Measurements from ENCODE around the gene ANKRD35.

ANKRD35 gene

GRCh38 chr1:145859491-145860023 is 26.1 kb downstream of the ANKRD35 start:
- Histone ChIP-seq H3K4me1 (peaks cover 27% of the 10 kb centered on the region), H3K27ac (peak overlapping the region; percentile 80), H3K9ac (peak overlapping the region; percentile 80), H3K27me3 (no peaks in the 10 kb centered on the region), H4K20me1 (no peaks in the 10 kb centered on the region), H3K4me3 (peak overlapping the region; percentile 81), H3K36me3 (peaks cover 24% of the 10 kb centered on the region), H3K9me3 (no peaks in the 10 kb centered on the region), H3K4me2 (peak overlapping the region; percentile 80)
- TF ChIP-seq Cebpa-rat (IDR thresholded peaks at IDR 0.05), result no peak

DNA sequence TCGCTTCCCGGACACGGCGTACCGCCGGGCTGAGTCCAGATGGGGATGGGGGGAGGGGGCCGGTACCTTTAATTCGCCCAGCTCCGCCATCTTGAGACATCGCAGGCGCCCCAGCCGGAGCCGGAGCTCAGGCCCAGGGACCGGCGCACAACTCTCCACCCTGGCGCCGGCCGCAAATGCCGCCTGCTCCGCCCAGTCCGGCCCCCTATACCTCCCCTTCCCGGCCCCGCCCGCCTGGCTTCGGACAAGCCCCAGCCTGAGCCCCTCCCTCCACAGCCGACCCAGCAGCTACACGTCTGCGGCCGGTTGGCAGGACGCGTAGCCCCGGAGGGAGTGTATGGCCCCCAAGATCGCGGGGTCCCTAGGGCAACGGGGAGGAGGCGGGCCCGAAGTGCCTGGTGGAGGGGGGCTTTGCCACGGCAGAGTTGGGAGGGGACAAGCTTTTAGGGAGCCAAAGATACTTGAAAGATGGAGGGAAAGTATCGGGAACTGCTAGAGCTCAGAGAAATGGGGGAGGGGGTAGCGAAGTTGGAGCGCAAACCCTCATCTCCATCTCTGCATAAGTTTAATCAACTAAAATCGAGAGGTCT is 26.7 kb downstream of the ANKRD35 start, which contains the start of gene PIAS3:
PIAS3 (minus strand) TSS at position 181 of the 590 bp plus-strand sequence; CDS start at position 90, 91 bp downstream.
- Histone ChIP-seq H3K4me1 (peaks cover 27% of the 10 kb centered on the region), H3K4me3 (peak within 1 kb of the TSS; percentile 81), H3K9me3 (no peaks in the 10 kb centered on the region), H3K4me2 (peak within 1 kb of the TSS; percentile 80), H3K27me3 (no peaks in the 10 kb centered on the region), H3K9ac (peak within 1 kb of the TSS; percentile 80), H4K20me1 (no peaks in the 10 kb centered on the region), H3K36me3 (peaks cover 30% of the 10 kb centered on the region), H3K27ac (peak within 1 kb of the TSS; percentile 80)
- no peak for TF ChIP-seq Cebpa-rat (IDR thresholded peaks at IDR 0.05)

- H3K4me2 ChIP-seq, result peak overlapping the region; percentile 66
- no peaks in the 10 kb centered on the region for H4K20me1 ChIP-seq
- no peaks in the 10 kb centered on the region for H3K9me3 ChIP-seq
- H3K9ac ChIP-seq, result peak overlapping the region; percentile 80
- no peak for TF ChIP-seq Cebpa-rat (IDR thresholded peaks at IDR 0.05)
- H3K36me3 ChIP-seq, result peaks cover 36% of the 10 kb centered on the region
- H3K4me3 ChIP-seq, result peak overlapping the region; percentile 81
- H3K27ac ChIP-seq, result peak overlapping the region; percentile 80
- no peaks in the 10 kb centered on the region for H3K27me3 ChIP-seq
- peaks cover 27% of the 10 kb centered on the region for H3K4me1 ChIP-seq
These were observed 27.3 kb downstream of the ANKRD35 start for GRCh38 chr1:145858238-145858900.

- Histone ChIP-seq H3K27me3 (no peaks in the 10 kb centered on the region), H3K4me1 (peaks cover 27% of the 10 kb centered on the region), H3K27ac (no peak overlapping the region), H3K9me3 (no peaks in the 10 kb centered on the region), H3K36me3 (peaks cover 48% of the 10 kb centered on the region), H3K4me3 (no peak overlapping the region), H3K4me2 (peak overlapping the region; percentile 66), H4K20me1 (no peaks in the 10 kb centered on the region), H3K9ac (no peak overlapping the region)
- no peak for TF ChIP-seq Cebpa-rat (IDR thresholded peaks at IDR 0.05)
These were observed 28.5 kb downstream of the ANKRD35 start for GRCh38 chr1:145857170-145857569.

DNA sequence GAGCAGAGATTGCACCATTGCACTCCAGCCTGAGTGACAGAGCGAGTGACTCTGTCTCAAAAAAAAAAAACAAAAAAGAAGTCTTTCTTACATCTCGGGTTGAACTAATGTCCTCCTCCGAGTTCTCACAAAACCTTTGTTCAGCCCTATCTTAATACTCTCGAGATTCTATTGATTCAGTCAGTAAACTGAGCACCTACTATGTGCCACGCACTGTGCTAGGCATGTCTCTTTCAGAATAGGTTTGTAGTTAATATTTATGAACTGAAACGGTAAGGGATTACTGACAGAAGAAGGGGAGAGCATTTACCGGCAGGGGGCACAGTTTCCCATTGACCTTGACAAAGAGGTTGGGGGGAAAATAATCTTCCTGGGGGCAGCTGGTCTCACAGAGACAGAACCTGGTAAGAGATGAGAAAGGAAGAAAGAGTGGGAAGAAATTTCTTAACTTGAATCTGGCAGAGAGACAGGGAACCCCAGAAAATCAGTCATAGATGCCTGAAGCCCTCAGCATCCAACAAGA is 30.2 kb downstream of the ANKRD35 start:
- H4K20me1 ChIP-seq, result no peaks in the 10 kb centered on the region
- peaks cover 65% of the 10 kb centered on the region for H3K36me3 ChIP-seq
- no peaks in the 10 kb centered on the region for H3K27me3 ChIP-seq
- no peak overlapping the region for H3K27ac ChIP-seq
- no peak for TF ChIP-seq Cebpa-rat (IDR thresholded peaks at IDR 0.05)
- no peak overlapping the region for H3K9ac ChIP-seq
- peaks cover 20% of the 10 kb centered on the region for H3K4me1 ChIP-seq
- H3K4me2 ChIP-seq, result no peak overlapping the region
- H3K9me3 ChIP-seq, result no peaks in the 10 kb centered on the region
- H3K4me3 ChIP-seq, result no peak overlapping the region

DNA sequence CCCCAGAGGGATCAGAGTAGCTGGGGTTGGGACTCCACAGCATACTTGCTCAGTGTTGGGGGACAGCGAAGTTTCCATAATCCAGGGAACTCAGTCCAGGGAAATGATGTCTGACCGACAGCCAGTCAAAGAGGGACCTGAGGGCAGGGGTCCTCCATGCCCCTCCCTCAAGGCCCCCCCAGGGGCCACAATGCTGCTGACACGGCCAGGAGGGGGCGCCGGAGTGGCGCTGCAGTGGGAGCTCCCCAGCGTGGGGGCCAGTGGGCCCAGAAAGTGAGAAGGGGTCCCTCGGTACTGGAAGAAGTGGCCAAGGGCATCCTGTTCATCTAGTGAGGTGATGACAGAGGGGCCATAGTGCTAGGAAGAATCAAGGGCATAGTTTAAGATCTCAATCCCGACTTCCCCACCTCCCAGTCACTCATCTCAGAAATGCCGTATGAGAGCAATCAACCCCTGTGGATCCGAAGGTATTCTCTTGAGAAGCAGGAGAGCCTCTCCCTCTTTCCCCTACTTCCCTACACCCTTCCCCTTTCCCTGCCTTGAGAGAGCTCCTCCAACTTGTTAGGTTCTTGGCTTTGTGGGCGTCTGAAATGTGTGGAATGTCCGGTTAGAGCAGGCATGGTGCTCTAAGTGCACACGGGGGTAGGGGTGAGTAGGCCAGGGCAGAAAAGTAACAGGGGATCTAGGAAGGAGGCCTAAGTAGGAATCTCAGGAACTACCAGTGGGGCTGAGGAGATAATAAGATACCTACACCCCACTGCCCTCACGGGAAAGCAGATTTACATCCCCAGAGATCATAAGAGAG is 36.1 kb downstream of the ANKRD35 start:
- Histone ChIP-seq H3K4me3 (no peak overlapping the region), H3K9ac (no peak overlapping the region), H3K4me1 (peaks cover 19% of the 10 kb centered on the region)

DNA sequence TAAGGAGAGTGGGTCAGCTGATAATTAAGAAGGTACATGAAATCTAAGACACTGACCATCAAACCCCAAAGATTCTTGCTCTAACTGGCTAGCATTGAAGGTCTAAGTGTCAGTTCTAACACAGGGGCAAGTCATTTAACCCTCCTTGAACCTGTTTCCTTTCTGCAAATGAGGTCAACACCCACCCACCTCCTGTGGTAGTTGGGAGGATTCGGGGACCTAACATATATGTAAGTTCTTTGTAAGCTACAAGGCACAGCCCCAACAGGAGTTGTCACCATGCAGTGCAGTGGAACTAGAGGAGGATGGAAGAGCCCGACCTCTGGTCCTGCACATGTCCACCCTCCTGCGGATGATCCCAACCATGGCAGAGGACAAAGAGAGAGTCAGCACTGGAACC is 37.8 kb downstream of the ANKRD35 start:
- H4K20me1 ChIP-seq, result no peaks in the 10 kb centered on the region
- no peak overlapping the region for H3K9ac ChIP-seq
- no peak overlapping the region for H3K27ac ChIP-seq
- H3K36me3 ChIP-seq, result peaks cover 69% of the 10 kb centered on the region
- TF ChIP-seq Cebpa-rat (IDR thresholded peaks at IDR 0.05), result no peak
- no peaks in the 10 kb centered on the region for H3K27me3 ChIP-seq
- H3K9me3 ChIP-seq, result no peaks in the 10 kb centered on the region
- peaks cover 22% of the 10 kb centered on the region for H3K4me1 ChIP-seq
- H3K4me2 ChIP-seq, result no peak overlapping the region
- H3K4me3 ChIP-seq, result no peak overlapping the region

More for the DNA sequence above, 36.1 kb downstream of the ANKRD35 start:
- H3K36me3 ChIP-seq, result peaks cover 73% of the 10 kb centered on the region
- no peaks in the 10 kb centered on the region for H3K27me3 ChIP-seq
- TF ChIP-seq Cebpa-rat (IDR thresholded peaks at IDR 0.05), result no peak
- H4K20me1 ChIP-seq, result no peaks in the 10 kb centered on the region
- no peak overlapping the region for H3K27ac ChIP-seq
- no peak overlapping the region for H3K4me2 ChIP-seq
- no peaks in the 10 kb centered on the region for H3K9me3 ChIP-seq

DNA sequence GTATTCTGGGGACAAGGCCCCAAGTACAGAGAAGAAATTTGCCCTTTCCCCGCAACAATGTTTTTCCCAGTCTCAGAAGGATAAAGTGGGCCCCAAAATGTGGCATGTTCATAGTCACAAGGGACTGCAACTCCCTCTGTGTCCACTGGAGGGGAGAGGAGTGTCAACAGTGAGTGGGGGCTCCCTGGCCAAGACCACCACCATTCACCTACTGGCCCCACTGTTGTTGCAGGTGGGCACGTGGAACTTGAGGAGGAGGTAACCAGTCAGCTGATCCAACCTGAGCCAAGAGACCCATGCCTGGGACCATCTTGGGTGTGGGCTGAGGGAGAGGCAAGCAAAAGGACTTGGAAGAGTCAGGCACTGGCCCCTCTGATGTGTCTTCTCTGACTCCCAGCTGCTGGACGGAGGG is 39.5 kb downstream of the ANKRD35 start:
- H3K4me3 ChIP-seq, result peak overlapping the region; percentile 73
- peak overlapping the region; percentile 81 for H3K9ac ChIP-seq
- H3K36me3 ChIP-seq, result peaks cover 69% of the 10 kb centered on the region
- no peaks in the 10 kb centered on the region for H3K27me3 ChIP-seq
- no peaks in the 10 kb centered on the region for H4K20me1 ChIP-seq
- peak overlapping the region; percentile 96 for H3K4me2 ChIP-seq
- peaks cover 22% of the 10 kb centered on the region for H3K4me1 ChIP-seq
- no peak for TF ChIP-seq Cebpa-rat (IDR thresholded peaks at IDR 0.05)
- H3K9me3 ChIP-seq, result no peaks in the 10 kb centered on the region
- peak overlapping the region; percentile 79; the same call in 1 of the 2 replicates for H3K27ac ChIP-seq

- H3K4me1 ChIP-seq, result peaks cover 22% of the 10 kb centered on the region
- no peaks in the 10 kb centered on the region for H4K20me1 ChIP-seq
- no peaks in the 10 kb centered on the region for H3K9me3 ChIP-seq
- no peaks in the 10 kb centered on the region for H3K27me3 ChIP-seq
- peak within 1 kb of the TSS; percentile 73 for H3K4me3 ChIP-seq
- peak within 1 kb of the TSS; percentile 81 for H3K9ac ChIP-seq
- H3K27ac ChIP-seq, result peak within 1 kb of the TSS; percentile 79
- peaks cover 69% of the 10 kb centered on the region for H3K36me3 ChIP-seq
- TF ChIP-seq Cebpa-rat (IDR thresholded peaks at IDR 0.05), result no peak
- peak within 1 kb of the TSS; percentile 96 for H3K4me2 ChIP-seq
These were observed 40.0 kb downstream of the ANKRD35 start, which contains the start of gene NUDT17 for GRCh38 chr1:145845514-145846161. Gene NUDT17, plus strand, starts transcription at chr1:145845630. Its CDS starts 11 bp downstream, at chr1:145845641.

All from BLaER1 (cell line).